Measurements from ENCODE around the gene CDC14C.

DNA sequence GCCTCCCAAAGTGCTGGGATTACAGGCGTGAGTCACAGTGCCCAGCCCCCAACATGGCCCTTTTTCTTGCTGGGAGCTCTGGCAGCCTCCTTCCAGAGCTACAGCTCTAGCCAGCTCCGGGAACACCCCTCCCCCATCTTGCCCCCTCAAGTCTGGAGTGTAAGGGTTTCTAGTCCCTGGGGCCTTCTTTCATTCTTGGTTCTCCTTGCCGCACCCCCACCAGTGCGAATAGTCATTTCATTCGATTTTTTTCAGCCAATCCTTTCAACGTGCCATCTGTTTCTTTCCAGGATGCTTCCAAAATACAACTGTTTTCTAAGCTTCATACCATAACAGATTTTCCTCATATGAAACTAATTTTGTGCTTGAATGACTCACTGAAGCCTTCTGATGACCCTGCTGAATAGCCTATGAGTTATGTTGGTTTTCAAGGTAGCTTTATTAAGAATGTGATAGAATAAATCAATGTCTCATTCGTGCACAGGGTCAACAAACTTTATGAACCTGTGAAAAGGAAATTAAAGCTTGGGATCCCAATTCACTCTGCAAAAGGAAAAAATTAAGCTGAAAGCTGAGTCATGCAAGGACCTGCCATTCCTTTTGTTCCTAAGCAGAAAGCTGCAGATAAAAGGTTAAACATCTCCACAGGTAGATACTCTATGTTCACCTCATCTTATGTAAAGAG is 38.6 kb downstream of the CDC14C start:
- TF ChIP-seq CTCF (IDR thresholded peaks at IDR 0.05; ENCODE audit: poor library complexity) (no peak), EZH2 (IDR thresholded peaks at IDR 0.05; ENCODE audit: borderline replicate concordance) (no peak)

Data from hepatocyte (in vitro differentiated cells).